Measurements from ENCODE around the gene KCNMA1.

Gene KCNMA1

GRCh38 chr10:77016278-77016815 is 621.3 kb downstream of the KCNMA1 start:
- no peak for DNase-seq (ENCODE audit: low spot score)

- no peak for DNase-seq (ENCODE audit: low spot score)
Measured at GRCh38 chr10:77015360-77015759, 622.2 kb downstream of the KCNMA1 start.

GRCh38 chr10:77012812-77013500 is 624.7 kb downstream of the KCNMA1 start:
- no peak for DNase-seq (ENCODE audit: low spot score)

GRCh38 chr10:77011874-77012811 is 625.5 kb downstream of the KCNMA1 start:
- no peak for DNase-seq (ENCODE audit: low spot score)

- no peak for DNase-seq (ENCODE audit: low spot score)
Measured at GRCh38 chr10:77010430-77010829, 627.2 kb downstream of the KCNMA1 start.

- DNase-seq (ENCODE audit: low spot score), result no peak
Measured at GRCh38 chr10:77007834-77008233, 629.8 kb downstream of the KCNMA1 start.

- no peak for DNase-seq (ENCODE audit: low spot score)
Measured at GRCh38 chr10:77006836-77007511, 630.6 kb downstream of the KCNMA1 start.

- DNase-seq (ENCODE audit: low spot score), result no peak
Measured at GRCh38 chr10:77005871-77006270, 631.7 kb downstream of the KCNMA1 start.

GRCh38 chr10:77004917-77005564 is 632.6 kb downstream of the KCNMA1 start:
- no peak for DNase-seq (ENCODE audit: low spot score)

GRCh38 chr10:77002872-77003271 is 634.7 kb downstream of the KCNMA1 start:
- no peak for DNase-seq (ENCODE audit: low spot score)

- DNase-seq (ENCODE audit: low spot score), result no peak
Measured at GRCh38 chr10:77001206-77001605, 636.4 kb downstream of the KCNMA1 start.

GRCh38 chr10:76998451-76998850 is 639.2 kb downstream of the KCNMA1 start:
- no peak for DNase-seq (ENCODE audit: low spot score)

- DNase-seq (ENCODE audit: low spot score), result no peak
Measured at GRCh38 chr10:76997631-76998030, 640.0 kb downstream of the KCNMA1 start.

- DNase-seq (ENCODE audit: low spot score), result no peak
Measured at GRCh38 chr10:76995023-76995422, 642.6 kb downstream of the KCNMA1 start.

GRCh38 chr10:76993213-76993612 is 644.4 kb downstream of the KCNMA1 start:
- DNase-seq (ENCODE audit: low spot score), result no peak

- DNase-seq (ENCODE audit: low spot score), result no peak
Measured at GRCh38 chr10:76992467-76992866, 645.1 kb downstream of the KCNMA1 start.

- no peak for DNase-seq (ENCODE audit: low spot score)
Measured at GRCh38 chr10:76991621-76992020, 646.0 kb downstream of the KCNMA1 start.

- DNase-seq (ENCODE audit: low spot score), result no peak
Measured at GRCh38 chr10:76990561-76990960, 647.0 kb downstream of the KCNMA1 start.

- no peak for DNase-seq (ENCODE audit: low spot score)
Measured at GRCh38 chr10:76984559-76985443, 652.8 kb downstream of the KCNMA1 start.

- DNase-seq (ENCODE audit: low spot score), result no peak
Measured at GRCh38 chr10:76983624-76984023, 654.0 kb downstream of the KCNMA1 start.

- no peak for DNase-seq (ENCODE audit: low spot score)
Measured at GRCh38 chr10:76982671-76983070, 654.9 kb downstream of the KCNMA1 start.

All from left forelimb (tissue), 1 donor.